Activated gamma-delta T cell treated with anti-CD3 and anti-CD28 coated beads, Interleukin-2, amount 50 U/mL, for 16 hours (primary cell): ENCODE results near the gene BICC1.

Experiments
- DNase-seq: peaks from one replicate; pipeline ENCODE4 v3.0.0-alpha.2; 2020; ENCODE audit warnings: low read depth

BICC1 gene

DNA sequence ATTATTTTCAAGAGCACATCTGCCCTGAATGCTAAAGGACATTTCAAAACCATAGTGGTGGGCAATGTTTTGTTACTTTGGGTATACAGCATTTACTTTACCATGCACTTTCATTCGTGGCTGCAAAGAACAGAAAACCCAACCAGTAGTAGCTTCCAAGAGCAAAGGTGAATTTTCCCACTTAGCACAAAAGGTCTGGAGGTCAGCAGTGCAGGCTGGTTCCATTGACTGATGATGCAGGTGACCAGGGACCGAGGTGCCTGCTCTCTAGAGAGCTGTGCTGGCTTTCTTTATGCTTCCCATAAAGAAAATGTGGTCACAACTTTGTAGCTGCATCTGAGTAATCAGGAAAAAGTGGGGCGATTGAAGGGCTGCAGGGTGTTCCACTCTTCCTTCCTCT, 240.0 kb downstream of the BICC1 start:
- no peak for DNase-seq

DNA sequence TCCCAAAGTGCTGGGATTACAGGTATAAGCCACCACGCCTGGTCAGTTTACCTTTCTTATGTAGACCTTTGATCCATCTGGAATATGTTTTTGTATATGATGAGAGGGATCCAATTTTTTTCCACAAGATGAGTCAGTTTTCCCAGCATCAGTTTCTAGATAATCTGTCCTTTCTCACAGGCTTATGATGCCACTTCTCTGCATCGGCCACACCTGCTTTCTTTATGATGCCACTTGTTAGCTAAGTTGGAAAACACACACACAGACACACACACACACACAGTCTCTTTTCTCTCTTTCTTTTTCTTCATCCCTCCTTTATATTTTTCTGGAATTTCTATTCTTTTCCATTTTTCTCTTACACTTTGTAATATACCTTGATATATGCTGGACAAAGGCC, 240.8 kb downstream of the BICC1 start:
- DNase-seq: no peak

DNA sequence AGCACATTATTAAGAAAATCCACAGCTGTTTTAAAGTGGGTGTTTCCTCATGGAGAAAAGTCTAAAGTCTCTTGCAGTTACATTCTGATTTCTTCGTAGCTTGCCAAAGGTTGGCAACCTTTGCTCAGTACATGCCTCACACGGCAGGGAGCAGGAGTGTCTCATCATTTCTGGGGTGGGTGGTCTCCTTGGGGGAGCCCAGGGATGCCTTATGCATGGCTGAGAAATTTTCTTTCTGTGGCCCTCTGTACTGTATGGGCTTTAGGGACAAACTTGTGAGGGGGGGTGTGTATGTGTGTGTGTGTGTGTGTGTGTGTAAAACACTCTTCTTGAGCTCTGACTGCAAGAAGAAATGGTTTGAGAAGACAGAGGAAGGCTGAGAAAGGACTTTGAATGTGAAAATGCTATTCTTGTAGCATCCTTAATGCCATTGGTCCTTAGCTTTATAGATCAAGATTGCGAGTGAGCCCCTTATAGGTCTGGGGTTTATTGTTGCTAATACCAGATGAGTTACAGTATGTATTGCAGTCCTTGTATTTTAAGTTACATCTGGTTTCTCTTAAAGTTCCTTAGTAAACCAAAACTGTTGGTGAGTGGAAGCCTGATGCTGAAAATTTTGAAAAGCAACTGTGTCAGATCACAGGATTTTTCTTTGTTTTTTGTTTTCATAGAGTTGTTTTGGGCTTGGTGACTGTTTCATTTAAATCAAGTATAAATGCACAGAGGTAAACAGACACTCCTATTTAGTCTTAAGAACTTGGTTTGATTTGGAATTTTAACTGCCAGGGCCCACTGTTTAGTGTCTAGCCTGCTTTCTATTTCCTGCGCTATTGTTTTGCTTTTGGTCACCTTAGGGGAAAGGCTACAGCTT, 242.0 kb downstream of the BICC1 start:
- no peak for DNase-seq

DNA sequence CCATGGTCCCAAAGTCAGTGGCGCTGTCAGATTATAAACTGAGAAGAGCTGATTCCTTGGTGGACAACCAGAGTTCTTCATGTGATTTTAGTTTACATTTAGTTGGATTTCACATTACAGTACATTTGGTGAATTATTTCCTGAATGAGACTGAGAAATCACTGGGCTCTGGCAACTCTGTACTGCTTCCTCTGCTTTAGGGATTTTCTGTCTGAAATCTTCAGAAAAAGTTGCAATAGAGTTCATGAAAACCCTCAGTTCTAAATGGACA, 242.6 kb downstream of the BICC1 start:
- no peak for DNase-seq

DNA sequence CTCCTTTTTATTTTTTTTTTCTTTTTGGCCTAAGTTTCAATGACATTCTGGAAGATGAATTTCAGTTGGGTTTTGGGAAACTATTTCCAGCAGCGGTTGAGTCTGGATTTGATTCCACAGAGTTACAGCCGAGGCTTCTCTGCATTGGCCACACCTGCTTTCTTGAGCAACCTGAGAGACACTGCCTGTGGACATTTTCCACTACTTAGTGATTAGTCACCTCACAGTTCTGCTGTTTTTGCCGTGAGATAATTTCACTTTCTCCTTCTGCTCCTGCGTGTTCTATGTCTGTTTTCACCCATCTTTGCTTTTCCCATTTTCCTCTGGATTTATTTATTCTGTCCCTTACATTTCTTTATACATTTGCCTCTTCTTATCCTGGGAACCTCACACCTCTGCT, 243.0 kb downstream of the BICC1 start:
- no peak for DNase-seq

DNA sequence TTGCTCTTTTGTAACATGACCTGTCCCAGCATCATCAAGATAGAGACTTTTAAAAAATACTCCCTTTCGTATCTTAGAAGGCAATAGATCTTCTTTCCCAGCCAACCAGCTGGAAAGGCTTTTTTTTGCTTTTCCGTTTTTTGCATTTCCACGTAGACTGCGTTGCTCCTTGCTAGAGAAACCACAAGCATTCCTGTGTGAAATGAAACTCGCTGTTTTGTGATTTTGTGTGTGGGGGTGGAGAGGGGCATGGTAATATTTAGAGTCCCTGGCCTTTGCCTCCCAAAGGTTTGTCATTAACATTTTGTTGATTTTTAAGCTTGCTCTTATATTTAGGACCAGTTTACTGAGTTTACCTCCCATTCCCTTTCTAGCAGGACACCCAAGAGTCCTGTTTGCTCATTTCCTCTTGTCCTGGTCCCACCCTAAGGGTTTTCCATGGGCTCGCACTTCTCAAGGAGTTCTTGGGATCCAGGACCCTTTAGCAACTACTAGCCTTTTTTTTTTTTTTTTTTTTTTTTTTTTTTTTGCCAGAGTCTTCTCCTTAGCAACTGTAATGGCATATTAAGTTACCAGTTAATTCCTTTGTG, 243.6 kb downstream of the BICC1 start:
- no peak for DNase-seq

DNA sequence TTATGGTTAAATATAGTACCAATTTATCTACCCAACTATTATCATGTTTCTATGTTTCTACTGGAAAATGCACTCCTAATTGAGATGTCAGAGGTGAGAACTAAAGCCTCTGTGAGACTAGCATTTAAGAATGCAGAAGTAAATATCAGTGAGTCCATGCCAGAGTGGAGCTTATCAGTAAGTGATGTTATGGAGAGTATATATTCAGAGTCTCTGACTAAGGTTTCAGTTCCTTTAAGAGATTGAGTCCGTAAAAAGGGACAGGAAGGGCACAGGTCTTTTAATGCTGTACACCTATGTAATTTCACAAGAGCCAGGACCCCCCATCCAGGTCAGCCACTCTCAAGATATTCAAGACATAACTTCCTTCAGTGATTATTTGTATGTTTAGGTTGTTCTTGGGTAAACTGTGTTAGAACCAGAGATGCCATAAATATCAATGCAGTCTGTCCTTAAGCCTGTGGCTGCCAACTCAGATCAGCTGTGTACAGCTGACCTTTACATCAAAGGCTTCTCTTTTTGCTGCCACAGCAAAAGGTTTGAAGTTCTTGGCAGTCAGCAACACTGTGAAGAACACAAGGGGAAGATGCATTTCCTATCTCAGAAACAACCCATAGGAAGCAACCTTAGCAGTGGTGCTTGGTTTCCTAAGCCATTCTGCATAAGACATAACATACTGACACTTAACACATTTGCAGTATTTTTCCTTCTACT, 244.8 kb downstream of the BICC1 start:
- DNase-seq: no peak

DNA sequence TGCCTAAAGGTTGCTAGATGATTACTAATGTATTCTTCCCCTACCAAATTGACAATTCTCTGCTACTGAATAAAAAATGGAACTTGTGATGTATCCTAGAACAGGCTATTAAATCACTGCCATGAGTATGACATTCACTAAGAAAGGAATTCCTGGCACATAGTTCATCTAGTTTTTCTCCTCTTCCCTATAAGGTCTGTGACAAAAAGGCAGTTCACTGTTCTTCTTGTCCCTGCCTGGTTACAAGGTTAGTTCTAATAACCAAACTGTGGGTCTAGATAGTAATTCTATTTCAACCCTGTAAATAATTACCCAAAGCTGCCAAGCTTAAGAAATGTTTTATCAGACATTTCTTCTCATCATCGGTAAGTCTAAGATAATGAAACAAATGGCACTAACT, 245.6 kb downstream of the BICC1 start:
- no peak for DNase-seq

DNA sequence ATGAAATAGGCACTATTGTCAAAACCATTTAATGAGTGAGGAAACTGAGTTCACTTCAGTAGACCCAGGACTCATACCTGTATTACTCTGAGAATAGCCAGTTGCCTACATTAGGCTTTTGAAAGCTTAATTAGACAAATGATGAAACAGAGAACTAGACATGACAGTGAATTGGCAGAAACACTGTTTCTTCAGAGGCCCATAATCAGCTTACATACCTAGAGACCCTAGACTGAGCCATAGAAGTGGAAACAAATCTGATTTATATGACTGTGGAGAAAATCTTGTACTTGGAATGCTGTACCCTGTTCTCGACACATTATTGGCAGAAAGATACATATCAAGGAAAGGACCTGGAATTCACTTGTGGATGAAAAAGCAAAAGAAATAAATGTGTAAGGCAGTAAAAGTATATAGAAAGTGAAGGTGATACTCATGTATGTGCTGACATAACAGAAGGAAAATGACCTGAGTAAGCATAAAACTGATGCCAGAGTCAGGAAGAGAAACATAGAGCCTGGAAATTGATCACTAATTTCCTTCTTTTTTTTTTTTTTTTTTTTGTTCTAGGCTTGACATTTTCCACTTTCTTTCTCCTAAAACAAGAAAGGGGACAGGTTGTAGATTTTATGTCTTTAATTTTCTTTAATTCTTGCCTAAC, 251.5 kb downstream of the BICC1 start:
- DNase-seq: no peak

DNA sequence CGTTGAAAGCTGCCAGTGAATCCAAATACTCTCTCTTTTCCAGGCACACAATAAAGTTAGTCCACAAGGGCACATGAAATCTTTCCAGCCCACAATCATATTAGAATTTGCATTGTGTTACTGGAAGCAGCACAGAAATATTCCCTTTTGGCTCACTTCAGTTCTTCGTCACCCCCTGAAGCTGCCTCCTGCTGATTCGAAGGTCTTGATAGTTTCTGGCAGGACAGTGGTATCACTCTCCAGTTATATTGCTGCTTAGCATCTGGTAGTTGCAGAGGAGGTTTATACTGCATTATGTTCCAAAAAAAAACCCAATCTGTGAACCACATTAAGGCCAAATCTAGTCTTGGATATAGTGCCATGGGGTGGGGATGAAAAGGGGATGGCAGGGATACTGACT, 253.2 kb downstream of the BICC1 start:
- no peak for DNase-seq

DNA sequence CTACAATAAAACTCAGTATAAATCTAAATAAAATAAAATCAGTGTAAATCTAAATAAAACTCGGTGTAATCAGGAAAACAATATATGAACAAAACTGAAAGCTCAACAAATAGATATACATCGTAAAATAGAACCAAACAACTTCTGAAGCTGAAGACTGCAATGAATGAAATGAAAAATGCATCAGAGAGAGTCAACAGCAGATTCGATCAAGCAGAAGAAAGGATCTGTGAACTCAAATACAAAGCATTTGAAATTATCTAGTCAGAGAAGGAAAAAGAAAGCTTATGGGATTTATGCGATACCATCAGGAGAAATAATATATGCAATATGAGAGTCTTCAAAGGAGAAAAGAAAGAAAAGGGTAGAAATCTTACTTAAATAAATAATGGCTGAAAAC, 255.0 kb downstream of the BICC1 start:
- no peak for DNase-seq

DNA sequence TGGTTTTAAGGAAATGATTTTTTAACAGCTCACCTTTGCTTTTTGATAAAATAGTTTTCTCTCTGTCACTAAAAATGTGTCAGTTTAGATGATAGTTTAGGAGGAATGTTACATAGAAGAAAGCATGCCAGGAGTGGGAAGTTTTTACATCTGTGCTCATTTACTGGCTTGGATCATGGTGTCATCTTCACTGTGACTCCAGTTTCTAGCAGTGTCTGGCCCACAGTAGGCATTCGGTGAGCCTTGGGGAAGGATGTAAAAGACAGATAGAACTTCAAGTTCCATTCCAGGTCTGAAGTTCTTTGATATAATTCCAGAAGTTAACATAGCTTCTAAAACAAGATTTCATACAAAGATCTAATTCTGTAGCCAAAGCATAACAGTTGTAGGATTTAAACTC, 259.2 kb downstream of the BICC1 start:
- no peak for DNase-seq

DNA sequence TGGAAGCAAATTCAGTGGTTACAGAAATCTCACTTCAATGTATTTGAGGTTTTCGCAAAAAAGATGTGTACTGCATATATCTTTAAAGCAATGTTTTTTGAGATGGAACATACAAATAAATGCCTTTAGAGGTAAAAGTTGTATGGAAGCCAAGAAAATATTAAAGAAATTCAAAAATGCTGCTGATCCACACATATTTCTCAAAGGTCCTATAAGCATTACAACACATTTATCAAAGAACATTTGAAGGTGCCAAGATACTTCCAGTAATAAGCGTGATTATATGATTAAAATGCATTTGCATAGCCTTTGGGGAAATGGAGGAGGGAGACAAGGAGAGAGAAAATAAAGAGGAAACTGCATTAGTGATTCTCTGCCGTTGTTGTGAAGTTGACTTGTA, 260.1 kb downstream of the BICC1 start:
- no peak for DNase-seq

DNA sequence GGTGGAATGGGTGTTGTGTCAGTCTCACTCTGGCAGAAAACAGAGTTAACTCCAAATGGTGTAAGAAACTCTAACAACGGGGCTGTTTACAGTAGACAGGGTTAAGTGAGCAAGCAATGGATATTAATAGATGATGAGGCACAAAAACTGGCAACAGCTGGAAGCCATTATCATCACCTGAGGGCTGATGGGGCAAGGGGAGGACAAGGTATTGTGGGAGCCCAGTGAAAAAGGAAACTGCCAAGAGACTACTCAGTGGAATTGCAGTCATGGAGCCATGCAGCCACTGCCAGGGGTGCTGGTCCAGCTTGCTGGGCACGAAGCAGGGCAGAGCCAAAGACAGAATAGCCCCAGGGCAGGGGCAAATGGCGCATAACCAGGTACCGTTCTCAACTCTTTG, 260.7 kb downstream of the BICC1 start:
- DNase-seq: no peak

DNA sequence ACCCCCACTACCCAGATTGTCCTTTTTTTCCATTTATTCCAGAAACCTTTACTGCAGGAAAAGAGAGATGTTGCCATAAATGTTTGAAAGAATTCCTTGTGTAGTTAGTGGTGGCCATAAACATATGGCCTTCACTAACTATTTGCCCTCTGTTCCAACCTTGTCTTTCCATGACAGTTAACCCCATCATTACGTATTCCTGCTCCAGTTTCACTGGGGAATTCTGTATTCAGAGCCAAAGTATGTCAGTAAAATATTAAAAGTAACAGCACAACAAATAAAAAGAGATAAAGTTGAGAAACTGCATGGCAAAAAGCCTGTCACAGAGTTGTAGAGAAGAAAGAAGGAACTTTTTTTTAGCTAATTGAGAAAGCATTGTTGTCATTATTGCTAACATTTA, 261.3 kb downstream of the BICC1 start:
- no peak for DNase-seq

DNA sequence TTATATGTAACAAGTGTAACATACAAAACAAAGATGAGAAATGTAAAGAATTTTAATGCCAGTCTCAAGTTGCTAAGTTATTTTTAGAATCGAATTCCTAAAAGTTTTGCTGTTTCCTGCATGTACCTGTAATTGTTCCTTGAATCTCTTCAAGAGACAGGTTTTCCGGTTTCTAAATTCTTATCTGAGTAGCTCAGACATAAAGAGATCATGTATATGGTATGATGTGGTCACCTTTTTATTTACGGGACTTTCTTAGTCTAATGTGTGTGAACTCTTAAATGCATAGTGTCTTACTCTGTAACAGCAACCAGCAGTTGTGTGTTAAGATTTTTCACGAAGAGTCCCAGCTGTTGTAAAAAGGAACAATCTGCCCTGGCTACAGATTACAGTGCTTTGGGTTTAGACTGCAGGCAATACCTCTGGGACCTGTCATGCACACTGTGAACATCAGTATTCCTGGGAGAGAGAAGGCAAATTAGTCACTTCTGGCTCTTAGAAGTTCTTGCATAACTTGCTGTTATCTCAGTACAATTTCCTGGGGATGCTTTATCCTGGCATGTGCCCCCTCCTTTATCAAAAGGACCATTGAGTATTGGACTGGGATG, 263.4 kb downstream of the BICC1 start:
- DNase-seq: no peak

DNA sequence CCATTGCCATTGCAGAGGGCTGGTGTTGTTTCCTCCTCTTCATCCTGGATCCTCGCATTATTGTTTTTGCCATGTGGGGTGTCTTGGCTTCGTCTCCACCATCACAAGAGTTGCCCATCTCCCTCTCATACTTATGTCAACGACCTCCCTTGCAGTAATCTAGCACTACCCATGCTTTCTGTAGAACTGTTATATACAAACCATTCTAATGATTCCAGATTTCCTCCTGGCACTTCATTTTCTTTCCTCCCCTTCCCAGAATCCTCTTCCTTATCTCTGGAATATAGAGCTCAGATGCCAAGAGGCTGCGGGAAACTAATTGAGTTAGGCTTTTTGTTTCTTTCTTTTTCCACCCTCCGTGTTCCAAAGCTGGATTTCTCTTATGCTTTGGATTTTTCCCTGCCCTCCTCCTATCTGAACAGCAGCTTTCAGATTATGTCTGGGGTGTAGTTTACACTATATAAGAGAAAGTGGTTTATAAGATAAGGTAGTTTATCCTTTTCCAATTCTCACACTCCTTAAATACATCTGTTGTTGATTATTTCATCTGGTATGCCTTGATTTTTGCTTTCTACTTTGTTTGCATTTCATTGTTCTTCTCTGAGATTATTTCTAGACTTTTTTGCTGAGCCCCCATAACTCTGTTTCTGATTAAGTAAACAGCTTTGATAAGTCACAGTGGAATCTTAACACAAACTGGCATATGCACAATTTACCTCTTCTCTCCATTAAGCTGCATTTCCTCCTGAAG, 264.1 kb downstream of the BICC1 start:
- DNase-seq: no peak

DNA sequence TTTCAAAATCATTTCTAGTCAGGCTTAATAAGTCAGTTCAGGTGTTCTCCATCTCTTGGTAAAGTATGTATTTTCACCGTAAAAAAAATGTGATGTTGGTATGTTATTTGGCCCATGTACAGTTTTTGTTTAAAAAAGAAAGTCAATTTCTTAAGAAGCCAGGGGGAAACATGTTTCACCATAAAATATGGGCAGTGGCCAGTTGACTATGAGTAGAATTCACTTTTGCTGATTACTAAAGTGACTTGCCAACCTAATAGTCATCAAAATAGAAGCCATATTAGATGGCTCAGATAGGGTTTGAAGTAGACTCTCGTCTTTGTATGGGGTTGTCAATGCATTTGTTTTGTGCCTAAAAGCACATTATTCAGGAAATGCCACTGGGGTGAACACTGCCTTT, 266.3 kb downstream of the BICC1 start:
- DNase-seq: no peak

DNA sequence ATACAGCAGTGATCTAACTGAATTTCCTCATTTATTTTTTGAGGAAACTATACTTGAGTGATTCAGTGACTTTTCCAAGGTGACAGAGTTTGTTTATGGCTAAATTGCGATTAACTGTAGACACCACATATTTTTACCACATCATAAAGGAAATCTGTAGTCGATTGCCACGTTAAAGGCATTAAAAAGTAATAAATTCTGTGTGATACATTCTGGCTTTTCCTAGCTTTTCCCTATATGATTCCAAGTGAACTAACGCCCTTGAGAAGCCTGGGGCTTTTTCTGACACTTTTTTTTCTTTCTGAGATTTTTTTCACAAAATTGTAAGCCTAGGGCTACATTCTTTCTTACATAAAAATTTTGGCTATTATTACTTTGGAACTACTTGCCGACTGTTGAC, 266.9 kb downstream of the BICC1 start:
- DNase-seq: no peak

DNA sequence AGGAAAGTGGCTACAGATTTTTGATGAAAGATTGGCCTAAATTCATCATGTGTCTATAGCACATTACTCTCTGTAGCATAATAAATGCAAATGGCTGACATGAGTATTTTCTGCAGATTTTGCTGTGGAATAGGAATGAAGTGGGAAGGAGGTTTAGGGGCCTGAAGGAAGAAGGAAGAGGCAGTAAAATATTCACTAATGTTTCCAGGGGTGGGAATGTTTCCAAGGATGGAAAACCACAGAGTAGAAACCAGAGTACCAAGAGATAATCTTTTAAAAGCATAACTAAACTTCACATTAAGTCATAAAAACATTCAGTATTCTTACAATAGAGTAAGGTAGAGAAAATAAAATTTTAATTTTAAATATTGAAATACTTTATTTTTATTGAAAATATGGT, 267.8 kb downstream of the BICC1 start:
- DNase-seq: no peak

DNA sequence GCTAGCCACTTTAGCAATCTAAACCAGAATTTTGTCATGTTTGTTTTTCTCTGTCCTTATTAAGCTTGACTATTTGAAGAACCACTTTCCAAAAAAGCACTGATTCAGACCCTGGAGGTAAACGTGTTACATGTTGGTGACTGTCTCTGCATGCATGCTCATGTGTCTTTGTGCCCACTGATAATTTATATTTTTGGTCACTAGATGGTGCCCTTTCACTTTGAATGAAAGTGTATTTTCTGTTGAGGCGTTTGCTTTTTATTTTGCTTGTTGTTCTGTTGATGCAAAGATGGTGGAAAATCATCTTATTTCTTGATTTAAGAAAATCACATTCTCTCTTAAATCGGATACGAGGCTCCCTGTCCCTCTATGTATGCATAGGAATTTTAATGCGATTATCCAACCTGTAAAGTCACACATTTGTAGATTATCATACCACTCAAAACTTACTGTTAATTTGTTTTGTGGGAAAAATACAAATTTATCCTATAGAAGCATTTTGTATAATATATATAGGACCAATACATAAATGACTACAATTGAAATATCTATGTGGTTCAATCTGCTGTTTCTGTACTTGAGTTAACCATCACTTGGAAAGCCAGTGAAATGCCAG, 269.3 kb downstream of the BICC1 start:
- no peak for DNase-seq
